ENCODE results near the gene CTNNA3.

Gene CTNNA3

DNA sequence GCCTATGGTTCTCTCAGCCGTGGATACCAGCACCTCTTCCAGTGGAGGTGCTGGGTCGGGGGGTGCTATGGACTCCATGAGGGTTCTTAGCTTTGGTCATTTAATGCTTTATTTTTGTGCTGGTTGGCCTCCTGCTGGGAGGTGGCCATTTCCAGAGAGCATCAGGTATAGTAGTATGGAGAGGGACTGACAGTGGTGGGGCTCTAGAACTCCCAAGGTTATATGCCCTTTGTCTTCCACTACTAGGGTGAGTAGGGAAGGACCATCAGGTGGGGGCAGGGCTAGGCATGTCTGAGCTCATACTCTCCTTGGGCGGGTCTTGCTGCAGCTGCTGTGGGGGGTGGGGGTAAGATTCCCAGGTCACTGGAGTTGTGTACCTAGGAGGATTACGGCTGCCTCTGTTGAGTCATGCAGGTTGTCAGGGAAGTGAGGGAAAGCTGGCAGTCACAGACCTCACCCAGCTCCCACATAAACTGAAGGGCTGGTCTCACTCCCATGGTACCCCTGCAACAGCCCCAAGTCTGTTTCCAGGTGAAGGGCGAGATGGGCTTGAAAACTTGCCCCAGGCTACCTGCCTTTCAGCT lies 1533.3 kb downstream of the CTNNA3 start:
- no peak for DNase-seq (ENCODE audit: low read depth, low spot score)
- no peak overlapping the region for H3K27ac ChIP-seq

DNA sequence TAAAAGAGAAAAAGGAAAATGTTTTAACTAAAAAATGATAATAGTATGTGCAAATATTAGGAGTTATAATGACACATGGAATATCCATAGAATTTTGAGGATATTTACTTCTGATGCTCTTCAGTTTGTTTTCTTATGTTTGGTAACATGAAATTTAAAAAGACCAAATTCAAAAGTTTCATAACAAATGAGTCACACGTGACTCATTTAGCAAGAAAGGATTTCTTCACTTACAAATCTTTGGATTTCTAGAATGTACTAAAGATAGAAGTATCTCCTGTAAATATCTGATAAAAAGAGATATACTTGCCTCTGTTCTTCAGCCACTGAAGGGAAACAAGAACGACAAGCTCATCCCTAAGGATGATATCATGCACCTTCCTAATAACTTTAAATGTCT lies 1544.6 kb downstream of the CTNNA3 start:
- DNase-seq (ENCODE audit: low read depth, low spot score): no peak
- H3K27ac ChIP-seq: no peak overlapping the region

DNA sequence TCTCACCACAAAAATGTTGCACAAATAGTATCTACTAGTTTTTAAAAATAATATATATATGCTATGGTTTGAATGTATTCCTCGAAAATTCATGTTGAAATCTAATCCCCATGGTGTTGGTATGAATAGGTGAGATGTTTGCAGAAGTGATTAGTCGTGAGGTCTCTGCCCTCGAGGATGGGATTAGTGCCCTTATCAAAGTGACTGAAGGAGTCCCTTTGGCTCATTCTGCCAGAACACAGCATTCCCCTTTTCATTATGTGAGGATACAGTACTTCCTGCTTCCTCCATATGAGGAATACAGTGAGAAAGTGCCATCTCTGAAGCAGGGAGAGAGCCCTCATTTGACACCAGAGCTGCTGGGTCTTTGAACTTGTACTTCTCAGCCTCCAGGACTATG lies 1547.7 kb downstream of the CTNNA3 start:
- DNase-seq (ENCODE audit: low read depth, low spot score): no peak
- no peak overlapping the region for H3K27ac ChIP-seq

DNA sequence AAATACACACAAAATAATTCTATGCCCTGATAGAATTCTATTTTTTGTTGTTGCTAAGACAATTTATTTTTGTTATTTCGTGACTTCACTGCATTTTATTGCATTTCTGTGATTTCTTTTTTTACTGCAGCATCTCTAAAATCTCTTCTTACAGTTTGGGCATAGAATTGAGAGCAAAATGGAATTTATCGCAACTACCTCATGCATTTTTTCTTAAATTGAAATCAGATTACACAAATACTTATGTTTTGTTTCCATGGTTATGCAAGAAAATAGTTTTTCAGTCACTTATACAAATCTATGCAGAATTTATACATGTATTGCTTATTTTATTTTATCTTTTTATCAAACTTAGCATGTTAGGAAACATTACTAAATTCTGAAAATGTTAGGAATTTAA lies 1552.0 kb downstream of the CTNNA3 start:
- DNase-seq (ENCODE audit: low read depth, low spot score): no peak
- H3K27ac ChIP-seq: no peak overlapping the region

DNA sequence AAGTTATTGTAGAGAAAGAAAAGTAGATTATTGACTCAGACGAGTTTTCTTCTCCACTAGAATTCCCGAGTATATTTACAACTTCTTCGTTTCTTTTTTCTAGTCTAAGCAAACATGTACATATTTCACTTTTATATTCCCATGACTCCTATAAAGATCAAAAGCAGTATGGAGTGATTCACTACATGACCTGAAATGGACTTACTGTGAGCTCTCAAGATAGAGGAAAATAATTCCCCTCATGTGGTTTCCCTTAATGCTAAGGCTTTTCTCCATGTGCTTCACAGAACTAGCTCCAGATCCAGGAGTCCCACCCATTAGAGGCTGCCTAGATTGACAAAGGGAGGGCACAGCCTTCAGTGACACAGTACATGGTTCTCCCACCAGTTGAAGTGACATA lies 1593.2 kb downstream of the CTNNA3 start:
- H3K27ac ChIP-seq: no peak overlapping the region

DNA sequence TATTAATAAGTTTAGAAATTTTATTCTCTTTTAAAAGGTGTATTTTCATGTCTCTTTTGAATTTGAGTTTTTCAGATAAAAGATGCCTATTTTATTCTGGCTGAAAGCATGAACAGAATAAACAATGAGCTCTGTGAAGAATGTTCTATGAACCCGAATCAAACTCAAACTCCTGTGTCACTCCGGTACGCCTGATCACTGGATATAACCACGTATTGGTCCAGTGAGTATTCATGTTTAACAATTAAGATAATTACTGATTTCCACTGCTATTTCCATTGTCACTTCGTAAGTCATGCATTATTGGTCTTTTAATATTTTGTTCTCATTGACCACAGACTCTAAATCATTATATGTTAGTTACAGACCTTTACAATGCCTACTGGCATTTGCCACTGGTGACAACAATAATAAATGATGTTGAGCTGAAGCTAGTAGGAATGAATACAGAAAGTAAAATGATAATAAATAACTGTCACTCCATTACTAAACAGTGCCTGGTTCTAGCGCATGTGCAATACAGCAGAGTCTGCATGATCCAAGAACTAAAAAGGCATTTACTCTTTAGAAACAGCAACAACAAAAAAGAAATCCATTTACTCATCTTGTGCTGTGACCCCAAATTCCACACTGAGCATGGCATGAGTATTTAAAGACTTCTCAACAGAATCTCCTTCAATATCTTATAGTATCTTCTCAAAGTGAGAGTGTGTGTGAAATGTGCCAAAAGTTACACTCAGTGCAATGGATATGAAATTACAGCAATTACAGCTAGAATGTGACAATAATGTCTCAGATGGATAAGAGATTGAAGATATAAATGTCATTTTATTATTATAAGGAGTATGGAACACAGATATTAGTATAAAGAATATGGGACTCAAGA lies 1597.2 kb downstream of the CTNNA3 start:
- no peak for DNase-seq (ENCODE audit: low read depth, low spot score)
- H3K27ac ChIP-seq: no peak overlapping the region

More for the DNA sequence above, 1593.2 kb downstream of the CTNNA3 start:
- DNase-seq (ENCODE audit: low read depth, low spot score): no peak

DNA sequence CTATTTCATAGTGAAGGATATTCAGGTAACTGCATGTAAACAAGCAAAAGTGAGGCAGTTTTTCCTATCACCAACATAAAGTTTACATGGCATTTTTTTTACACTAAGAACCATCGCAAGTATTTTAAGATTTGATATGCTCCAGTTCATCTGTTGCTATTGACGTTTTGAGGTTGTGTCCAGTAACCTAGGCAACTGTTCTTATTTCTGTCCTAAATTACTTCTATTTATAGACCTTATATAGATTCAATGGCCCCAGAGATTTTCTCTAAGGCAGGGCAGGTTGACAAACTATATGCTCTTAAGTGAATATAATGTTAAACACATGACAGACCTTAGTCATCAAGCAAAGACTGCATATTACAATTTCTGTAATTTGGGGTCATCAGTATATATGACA lies 1600.4 kb downstream of the CTNNA3 start:
- H3K27ac ChIP-seq: no peak overlapping the region
- no peak for DNase-seq (ENCODE audit: low read depth, low spot score)

DNA sequence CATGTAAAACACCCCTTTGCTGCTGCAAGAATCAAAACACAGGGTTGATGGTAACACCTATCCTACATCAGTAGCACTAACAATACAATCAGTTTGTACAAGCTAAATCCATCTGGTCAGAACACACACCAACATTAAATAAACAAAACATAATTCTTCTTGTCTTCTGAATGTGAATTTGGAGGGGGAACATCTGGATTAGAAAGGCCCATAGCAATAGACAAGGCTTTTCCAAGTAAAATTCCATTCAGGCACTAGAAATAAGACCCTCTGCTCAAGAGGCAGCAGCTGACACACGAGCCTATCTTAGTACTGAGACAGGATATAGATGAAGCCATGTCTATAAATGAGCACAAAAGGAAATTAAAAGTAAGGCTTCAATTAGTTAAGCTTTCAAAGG lies 1610.1 kb downstream of the CTNNA3 start:
- DNase-seq (ENCODE audit: low read depth, low spot score): no peak
- H3K27ac ChIP-seq: no peak overlapping the region

DNA sequence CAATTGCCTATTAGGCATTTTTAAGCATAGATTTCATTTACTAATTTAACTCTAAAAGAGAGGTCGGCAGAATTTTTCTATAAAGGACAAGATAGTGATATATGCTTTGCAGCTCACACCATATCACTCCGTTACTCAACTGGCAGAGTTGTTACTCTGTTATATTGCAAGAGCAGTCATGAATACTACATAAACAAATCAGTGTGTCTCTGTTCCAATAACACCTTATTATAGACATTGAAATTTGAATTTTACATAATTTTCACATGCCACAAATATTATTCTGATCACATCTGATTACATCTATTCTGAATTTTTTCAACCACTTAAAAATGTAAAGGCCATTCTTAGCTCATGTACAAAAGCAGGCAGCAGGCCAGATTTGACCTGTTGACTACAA lies 1624.1 kb downstream of the CTNNA3 start:
- DNase-seq (ENCODE audit: low read depth, low spot score): no peak
- no peak overlapping the region for H3K27ac ChIP-seq

DNA sequence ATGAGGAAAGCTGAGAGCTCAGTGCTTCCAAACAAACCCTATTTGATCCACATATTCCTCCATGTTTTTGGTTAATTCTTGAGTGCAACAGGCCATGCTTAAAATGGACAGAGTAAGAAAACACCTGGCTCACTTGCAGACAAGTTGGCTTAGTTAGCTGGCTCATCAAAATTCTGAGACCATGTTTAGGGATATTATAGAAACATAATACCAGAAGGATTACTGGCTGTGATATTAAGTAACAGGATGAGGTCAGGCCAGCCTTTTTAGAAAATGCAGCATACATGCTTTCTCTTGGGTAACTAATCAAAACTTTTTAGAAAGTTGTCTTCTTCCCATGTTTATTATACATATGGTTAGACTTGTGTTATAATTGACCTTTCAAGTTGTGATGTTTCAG lies 1637.4 kb downstream of the CTNNA3 start:
- H3K27ac ChIP-seq: no peak overlapping the region
- no peak for DNase-seq (ENCODE audit: low read depth, low spot score)

DNA sequence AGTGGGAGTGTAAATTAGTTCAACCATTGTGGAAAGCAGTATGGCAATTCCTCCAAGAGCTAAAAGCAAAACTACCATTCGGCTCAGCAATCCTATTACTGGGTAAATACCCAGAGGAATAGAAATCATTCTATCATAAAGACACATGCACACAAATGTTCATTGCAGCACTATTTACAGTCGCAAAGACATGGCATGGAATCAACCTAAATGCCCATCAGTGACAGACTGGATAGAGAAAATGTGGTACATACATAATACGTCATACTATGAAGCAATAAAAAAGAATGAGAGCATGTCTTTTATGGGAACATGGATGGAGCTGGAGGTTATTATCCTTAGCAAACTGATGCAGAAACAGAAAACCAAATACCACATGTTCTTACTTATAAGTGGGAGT lies 1646.7 kb downstream of the CTNNA3 start:
- H3K27ac ChIP-seq: no peak overlapping the region
- no peak for DNase-seq (ENCODE audit: low read depth, low spot score)

DNA sequence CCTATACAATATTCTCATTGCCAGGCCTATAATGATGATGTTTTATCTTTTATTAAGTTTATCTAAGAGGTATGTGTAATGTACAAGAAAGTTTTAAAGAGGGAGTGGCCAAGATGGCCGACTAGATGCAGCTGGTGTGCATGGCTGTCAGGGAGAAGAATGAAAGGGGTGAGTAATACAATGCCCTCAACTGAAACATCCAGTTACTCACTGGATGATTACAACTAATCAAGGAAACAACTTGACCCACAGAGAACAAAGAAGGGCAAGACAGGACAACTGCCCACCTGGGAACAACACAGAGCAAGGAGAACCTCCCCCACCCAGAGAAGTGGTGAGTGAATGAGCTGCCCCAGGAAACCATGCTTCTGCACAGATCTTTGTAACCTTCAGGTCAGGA lies 1650.1 kb downstream of the CTNNA3 start:
- no peak overlapping the region for H3K27ac ChIP-seq
- DNase-seq (ENCODE audit: low read depth, low spot score): no peak

DNA sequence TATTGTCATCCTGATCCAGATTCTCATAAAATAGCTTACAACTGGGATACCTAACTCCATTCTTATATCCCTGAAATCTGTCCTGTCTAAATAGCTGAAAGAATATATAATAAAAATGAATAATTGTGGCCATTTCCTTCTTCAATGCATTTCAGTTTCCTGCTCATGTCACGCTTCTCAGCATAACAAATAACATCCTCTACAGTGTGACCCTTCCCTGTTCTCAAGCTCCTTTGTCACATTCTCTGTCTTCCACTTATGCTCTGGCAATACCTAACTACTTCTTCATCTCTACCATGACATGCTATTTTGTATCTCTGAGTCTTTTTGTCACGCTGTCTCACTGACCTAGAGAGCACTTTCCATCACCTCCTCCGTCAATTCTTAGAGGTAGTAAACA lies 1654.2 kb downstream of the CTNNA3 start:
- H3K27ac ChIP-seq: no peak overlapping the region
- DNase-seq (ENCODE audit: low read depth, low spot score): no peak

DNA sequence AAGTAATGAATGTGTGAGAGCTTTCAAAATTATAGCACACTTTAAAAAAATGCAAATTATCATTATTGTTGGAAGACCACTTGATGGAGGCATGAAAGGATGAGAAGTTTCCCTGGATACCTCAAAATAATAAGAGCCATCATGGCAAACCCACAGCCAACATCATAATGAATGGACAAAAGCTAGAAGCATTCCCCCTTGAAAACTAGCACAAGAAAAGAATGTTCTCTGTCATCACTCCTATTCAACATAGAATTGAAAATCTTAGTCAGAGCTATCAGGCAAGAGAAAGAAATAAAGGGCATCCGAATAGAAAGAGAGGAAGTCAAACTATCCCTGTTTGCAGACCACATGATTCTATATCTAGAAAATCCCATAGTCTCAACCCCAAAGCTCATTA lies 1657.4 kb downstream of the CTNNA3 start:
- DNase-seq (ENCODE audit: low read depth, low spot score): no peak
- H3K27ac ChIP-seq: no peak overlapping the region

DNA sequence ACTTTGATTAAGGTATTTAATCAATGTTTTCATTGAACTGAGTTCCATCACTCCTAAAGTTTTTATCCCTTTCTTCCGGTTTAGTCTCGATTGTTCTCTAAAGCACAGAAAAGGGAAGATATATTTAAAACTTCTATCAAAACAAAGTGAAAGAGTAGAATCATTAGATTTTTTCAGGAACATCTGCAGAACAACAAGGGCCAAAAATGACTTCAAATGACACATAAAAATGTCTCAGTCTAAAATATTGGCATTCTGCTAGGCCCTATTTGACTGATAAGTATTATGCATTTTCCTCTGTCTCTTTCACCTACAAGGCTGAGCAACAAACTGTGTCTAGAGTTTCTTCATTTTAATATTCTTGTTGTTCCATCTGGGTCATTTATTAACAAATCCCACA lies 1669.7 kb downstream of the CTNNA3 start:
- no peak overlapping the region for H3K27ac ChIP-seq
- no peak for DNase-seq (ENCODE audit: low read depth, low spot score)

DNA sequence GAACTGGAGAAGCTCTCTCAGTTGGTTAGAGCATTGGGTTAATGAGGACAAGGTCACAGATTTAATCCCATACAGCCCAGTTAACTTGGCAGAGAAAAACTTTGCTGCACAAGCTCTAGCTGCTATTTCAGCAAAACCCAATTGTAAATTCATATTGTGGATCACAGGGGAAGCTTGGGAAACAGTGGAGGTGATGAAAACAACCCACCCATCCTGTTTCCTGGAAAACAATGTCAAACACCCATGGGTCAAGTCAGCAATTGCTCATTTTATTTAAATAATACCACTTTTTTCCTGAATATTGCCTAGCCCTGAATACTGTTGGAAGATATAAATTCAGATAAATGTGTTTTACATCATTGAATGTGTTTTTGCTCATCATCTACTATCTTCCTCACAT lies 1670.8 kb downstream of the CTNNA3 start:
- no peak for DNase-seq (ENCODE audit: low read depth, low spot score)
- no peak overlapping the region for H3K27ac ChIP-seq

DNA sequence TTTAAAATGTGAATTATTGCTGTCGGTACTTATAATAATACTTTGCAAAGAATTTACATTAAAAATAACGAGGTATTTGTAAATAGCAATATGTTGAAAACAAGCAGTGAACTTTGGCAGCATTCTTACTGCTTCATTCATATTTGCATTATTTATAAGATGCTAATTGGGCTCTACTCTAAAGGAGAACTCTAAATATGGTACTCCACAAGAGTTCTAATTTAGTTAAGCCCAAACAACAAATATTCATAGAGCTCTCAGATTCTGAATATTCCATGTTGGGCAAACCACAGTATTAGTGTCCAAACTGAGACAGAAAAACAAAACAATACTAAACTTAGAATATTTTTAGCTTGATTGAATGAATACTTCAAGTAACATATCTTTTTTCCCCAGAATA lies 1674.6 kb downstream of the CTNNA3 start:
- no peak overlapping the region for H3K27ac ChIP-seq
- DNase-seq (ENCODE audit: low read depth, low spot score): no peak

DNA sequence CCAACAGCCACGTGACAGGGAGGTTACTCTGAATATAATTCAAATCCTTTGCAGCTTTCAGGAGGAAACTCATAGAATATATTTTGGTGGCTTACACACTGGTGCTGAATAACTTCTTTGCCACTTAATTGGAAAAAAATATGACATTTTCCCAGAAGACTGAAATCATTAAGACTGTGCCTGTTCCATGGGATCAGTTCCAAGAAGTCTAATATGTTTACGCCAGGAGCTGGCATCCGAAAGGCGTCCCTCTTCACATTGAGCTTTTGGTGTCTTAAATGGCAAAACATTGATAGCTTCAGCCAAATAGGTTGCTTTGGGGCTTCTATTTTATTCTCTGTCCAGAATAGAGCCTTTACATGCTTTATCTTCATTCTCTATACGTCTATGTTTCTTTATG lies 1687.8 kb downstream of the CTNNA3 start:
- DNase-seq (ENCODE audit: low read depth, low spot score): no peak
- no peak overlapping the region for H3K27ac ChIP-seq

DNA sequence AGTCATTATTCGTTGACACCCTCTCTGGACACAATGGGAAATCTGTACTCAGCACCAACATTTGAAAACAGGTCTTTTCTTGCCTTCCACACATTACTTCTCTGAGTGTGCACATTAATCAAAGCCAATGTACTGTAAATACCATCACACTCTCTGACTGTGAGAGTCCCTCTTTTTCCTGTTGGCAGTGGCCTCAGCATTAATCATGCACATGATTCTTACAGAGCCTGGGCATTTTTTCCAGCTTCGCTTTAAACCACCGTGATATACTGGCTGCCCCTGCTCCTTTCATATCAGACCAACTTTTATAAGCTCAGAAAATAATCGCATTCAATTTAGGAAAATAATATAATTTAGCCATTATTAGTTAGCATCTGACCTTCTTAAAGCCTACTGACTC lies 1689.6 kb downstream of the CTNNA3 start:
- H3K27ac ChIP-seq: no peak overlapping the region
- no peak for DNase-seq (ENCODE audit: low read depth, low spot score)

DNA sequence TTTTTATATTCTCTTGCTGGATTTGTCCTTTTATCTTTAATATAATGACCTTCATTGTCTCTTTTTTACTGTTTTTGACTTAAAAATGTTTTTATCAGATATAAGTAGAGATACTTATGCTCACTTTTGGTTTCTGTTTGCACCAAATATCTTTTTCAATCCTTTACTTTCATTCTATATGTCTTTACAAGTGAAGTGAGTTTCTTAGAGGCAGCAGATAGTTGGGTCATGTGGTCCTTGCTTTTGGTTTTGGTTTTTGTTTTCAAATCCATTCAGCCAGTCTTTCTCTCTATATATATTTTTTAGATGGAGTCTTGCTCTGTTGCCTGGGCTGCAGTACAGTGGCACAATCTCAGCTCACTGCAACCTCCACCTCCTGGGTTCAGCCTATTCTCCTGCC lies 1702.5 kb downstream of the CTNNA3 start:
- H3K27ac ChIP-seq: no peak overlapping the region
- no peak for DNase-seq (ENCODE audit: low read depth, low spot score)

DNA sequence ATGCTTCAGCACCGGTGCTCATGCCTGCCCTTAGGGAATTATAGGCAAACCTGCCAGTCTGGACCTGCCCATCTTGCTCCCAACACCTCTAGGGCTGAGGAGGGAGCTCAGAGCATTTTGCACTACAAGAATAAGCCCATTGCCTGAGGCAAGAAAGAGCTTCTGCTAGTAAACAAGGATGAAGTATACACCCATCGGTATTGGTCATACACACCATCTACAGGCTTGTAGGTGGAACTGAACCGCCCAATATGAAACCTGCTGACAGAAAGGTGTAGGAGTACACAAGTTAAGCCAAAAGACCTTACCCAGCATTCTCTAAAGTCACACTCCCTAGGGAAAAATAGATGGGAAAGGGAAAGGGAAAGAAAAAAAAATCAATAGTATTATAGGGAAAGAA lies 1727.1 kb downstream of the CTNNA3 start:
- DNase-seq (ENCODE audit: low read depth, low spot score): no peak
- no peak overlapping the region for H3K27ac ChIP-seq

DNA sequence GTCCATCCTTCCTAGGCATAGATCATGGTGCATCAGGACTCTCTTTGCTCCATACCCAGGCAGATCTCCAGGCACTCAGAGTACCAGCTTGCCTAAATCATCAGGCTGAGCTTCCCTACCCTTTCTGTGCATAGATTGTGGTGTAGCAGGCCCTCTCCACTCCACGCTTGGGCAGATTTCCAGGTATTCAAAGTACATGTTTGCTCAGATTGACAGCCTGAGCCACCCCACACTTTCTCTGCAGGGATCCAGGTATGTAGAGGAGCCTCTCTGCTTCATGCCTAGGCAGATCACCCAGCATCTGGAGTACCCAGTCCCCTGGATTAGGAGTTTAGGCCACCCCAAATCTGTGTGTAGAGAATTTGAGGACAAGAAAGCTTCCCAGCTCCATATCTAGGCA lies 1727.6 kb downstream of the CTNNA3 start:
- no peak overlapping the region for H3K27ac ChIP-seq
- DNase-seq (ENCODE audit: low read depth, low spot score): no peak

Measured in epithelial cell of prostate (primary cell).